GM19240 (cell line): ENCODE measurements around the gene C10orf62.
A peak's percentile ranks its signal among the peaks of the same experiment; 100 is the strongest.
"Not testable (repeated sequence)": the region's sequence is repeated elsewhere in the genome, so short reads cannot be mapped to it uniquely, and the experiment has no call there.

Experiments used
- DNase-seq: peaks from one replicate; pipeline ENCODE4 v3.0.0; 2011; ENCODE audit warnings: low spot score; ENCODE audit not compliant: insufficient read length

C10orf62 gene

GRCh38 chr10:97627731-97628130 is 38.2 kb downstream of the C10orf62 start:
- no peak for DNase-seq

- DNase-seq, result no peak
These were observed 38.7 kb downstream of the C10orf62 start for GRCh38 chr10:97628228-97628627.

- no peak for DNase-seq
These were observed 39.8 kb downstream of the C10orf62 start for GRCh38 chr10:97629289-97629688.

- no peak for DNase-seq
These were observed 41.6 kb downstream of the C10orf62 start for GRCh38 chr10:97631098-97631497.

GRCh38 chr10:97632949-97633884 is 43.7 kb downstream of the C10orf62 start, which contains the start of gene MORN4:
TSS of gene MORN4 (minus strand) at chr10:97633500. CDS start at chr10:97619653, 13,847 bp downstream.
- peak; percentile 77 for DNase-seq

GRCh38 chr10:97633921-97634320 is 44.4 kb downstream of the C10orf62 start:
- no peak for DNase-seq

- no peak for DNase-seq
These were observed 46.1 kb downstream of the C10orf62 start for GRCh38 chr10:97635577-97635976.

- not testable (repeated sequence) for DNase-seq
These were observed 49.6 kb downstream of the C10orf62 start for GRCh38 chr10:97639090-97639489.

GRCh38 chr10:97640174-97640867 is 50.8 kb downstream of the C10orf62 start, which contains the start of gene PI4K2A:
TSS of gene PI4K2A (plus strand) at chr10:97640671. CDS start at chr10:97640743, 72 bp downstream.
- peak; percentile 93 for DNase-seq
